Bronchial epithelial cell (primary cell): ENCODE results near the gene SLC47A1. TPM values are rescaled to one million over a fixed set of nuclear protein-coding genes. Genes with fewer than 3 reads are reported as not detected.
A peak's percentile ranks its signal among the peaks of the same experiment; 100 is the strongest.
"Not testable (repeated sequence)": the region's sequence is repeated elsewhere in the genome, so short reads cannot be mapped to it uniquely, and the experiment has no call there.

Experiments
- DNase-seq: peaks from one replicate; pipeline ENCODE4 v3.0.0-alpha.2; 2010; ENCODE audit warnings: low read depth
- FAIRE-seq: peaks from 2 replicates; lab custom pipeline; 2011; peaks lifted over from hg19 to GRCh38; lab: Jason Lieb, UNC
- H3K27me3 ChIP-seq: 2 replicates; pipeline ENCODE4 v1.5.1; 2011; ENCODE audit warnings: low read length; ENCODE audit not compliant: control insufficient read depth, insufficient read depth
- H3K36me3 ChIP-seq: 2 replicates; pipeline ENCODE4 v1.5.1; 2011; ENCODE audit warnings: low read length; ENCODE audit not compliant: control insufficient read depth, insufficient read depth
- H3K4me3 ChIP-seq: 2 replicates; pipeline ENCODE4 v1.5.1; 2011; ENCODE audit warnings: mild to moderate bottlenecking, low read depth, low read length, control low read depth
- total RNA-seq: library from RNA; depleted of rRNA; stranded (reverse); fragments of >200 nt; gene quantifications from 2 replicates; pipeline ENCODE4 v1.2.1, GENCODE V29; 2014
- TF ChIP-seq, protein P1 (sequence below): IDR thresholded peaks from 2 replicates; pipeline ENCODE4 v1.5.1; 2011; ENCODE audit warnings: mild to moderate bottlenecking, moderate library complexity, low read length, control low read depth, inconsistent platforms; ENCODE audit not compliant: insufficient read depth, severe bottlenecking

Gene SLC47A1
- total RNA-seq, 1 donor from 2014 or later: 1.6 TPM

DNA sequence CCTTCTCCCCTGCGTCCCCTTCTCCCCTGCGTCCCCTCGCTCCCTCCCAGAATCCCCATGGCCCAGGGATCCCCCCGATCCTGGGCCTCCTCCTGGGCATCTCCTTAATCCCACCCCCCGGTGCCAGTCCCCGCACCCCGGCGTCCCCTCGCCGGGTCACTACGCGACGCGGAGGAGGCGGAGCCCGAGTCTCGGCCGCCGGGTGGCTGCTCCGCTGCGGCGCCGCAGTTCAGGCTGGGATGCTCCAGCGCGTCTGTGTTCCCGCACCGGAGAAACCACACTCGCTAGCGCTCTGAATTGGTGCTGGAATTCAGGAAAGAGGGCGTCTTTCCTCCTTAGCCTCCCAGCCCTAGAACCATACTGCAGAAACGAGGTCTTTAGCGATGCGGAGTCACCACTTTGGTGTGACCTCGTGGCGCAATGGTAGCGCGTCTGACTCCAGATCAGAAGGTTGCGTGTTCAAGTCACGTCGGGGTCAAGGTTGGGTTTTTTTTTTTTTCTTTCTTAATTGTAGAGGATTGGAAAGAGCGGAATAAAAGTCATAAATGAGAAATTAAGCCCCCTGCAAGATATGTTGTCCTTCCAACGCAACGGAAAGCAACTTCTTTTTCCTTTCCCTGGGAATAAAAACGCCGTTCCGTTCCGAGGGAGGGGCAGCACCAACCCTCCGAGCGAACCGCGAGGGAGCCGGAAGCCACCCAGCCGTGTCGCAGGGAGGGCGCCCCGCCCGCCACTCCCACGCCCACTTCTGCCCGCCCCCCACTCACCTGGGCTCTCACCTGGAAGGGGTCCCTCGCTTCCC is 25.7 kb upstream of the SLC47A1 start:
- DNase-seq (peak; percentile 86), FAIRE-seq (peak; percentile 92)

DNA sequence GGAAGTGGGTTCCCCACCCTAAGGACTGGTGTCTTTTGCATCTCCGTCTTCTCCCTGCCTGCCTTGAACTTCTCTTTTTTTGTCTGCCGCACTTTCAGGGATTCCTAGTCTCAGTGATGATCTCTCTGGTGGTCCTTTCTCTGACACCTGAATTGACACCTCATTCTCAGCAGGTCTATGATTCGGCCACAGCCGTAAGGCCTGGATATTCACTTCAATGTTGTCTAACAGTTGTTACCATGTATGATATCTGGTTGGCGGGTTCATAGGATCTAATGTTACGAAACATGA is 25.1 kb upstream of the SLC47A1 start:
- TF ChIP-seq, protein P1, sequence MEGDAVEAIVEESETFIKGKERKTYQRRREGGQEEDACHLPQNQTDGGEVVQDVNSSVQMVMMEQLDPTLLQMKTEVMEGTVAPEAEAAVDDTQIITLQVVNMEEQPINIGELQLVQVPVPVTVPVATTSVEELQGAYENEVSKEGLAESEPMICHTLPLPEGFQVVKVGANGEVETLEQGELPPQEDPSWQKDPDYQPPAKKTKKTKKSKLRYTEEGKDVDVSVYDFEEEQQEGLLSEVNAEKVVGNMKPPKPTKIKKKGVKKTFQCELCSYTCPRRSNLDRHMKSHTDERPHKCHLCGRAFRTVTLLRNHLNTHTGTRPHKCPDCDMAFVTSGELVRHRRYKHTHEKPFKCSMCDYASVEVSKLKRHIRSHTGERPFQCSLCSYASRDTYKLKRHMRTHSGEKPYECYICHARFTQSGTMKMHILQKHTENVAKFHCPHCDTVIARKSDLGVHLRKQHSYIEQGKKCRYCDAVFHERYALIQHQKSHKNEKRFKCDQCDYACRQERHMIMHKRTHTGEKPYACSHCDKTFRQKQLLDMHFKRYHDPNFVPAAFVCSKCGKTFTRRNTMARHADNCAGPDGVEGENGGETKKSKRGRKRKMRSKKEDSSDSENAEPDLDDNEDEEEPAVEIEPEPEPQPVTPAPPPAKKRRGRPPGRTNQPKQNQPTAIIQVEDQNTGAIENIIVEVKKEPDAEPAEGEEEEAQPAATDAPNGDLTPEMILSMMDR: no peak
- Histone ChIP-seq H3K36me3 (no peaks in the 10 kb centered on the region), H3K27me3 (no peaks in the 10 kb centered on the region), H3K4me3 (peak overlapping the region; percentile 86)
- FAIRE-seq (no peak), DNase-seq (peak; percentile 5)

More for the DNA sequence above, 25.7 kb upstream of the SLC47A1 start:
- TF ChIP-seq, protein P1: peak; percentile 12
- peak overlapping the region; percentile 86 for H3K4me3 ChIP-seq
- no peaks in the 10 kb centered on the region for H3K27me3 ChIP-seq
- no peaks in the 10 kb centered on the region for H3K36me3 ChIP-seq

DNA sequence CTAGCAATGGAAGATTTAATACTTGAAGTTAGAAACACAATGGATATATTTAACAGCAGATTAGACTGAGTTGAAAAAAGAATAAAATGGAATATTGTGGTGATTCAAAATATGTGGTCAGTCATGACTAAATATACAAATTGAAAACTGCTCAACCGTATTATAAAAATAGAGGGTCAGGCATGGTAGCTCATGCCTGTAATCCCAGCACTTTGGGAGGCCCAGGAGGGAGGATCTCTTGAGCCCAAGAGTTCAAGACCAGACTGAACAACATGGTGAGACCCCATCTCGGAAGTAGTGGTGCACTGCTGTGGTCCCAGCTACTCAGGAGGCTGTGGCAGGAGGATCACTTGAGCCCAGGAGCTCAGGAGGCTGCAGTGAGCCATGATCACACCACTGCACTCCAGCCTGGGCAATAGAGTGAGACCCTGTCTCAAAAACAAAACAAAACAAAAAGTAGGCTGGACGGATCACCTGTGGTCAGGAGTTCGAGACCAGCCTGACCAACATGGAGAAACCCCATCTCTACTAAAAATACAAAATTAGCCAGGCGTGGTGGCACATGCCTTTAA is 24.3 kb upstream of the SLC47A1 start:
- H3K27me3 ChIP-seq, H3K36me3 ChIP-seq, FAIRE-seq, H3K4me3 ChIP-seq, DNase-seq: not testable (repeated sequence)

DNA sequence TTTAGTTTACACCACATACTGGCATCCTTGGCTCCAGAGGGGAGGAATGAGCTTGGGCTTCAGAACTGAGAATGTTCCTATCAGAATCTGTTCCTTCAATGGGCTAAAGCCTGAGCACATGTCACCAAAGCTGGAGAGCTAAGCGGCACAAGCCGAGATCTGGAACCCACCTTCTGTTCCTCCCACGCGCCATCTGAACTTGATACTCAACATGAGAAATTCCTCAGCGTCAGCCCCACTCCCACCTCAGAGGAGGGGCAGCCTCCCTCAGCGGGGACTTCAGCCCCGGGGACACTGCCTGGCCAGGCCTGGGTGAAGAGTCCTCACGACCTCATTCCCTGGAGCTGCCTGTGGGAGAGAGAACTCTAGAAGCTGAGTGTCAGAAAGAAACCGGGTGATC is 22.8 kb upstream of the SLC47A1 start:
- DNase-seq (no peak), FAIRE-seq (no peak)
- Histone ChIP-seq H3K4me3 (no peak overlapping the region), H3K36me3 (no peaks in the 10 kb centered on the region), H3K27me3 (no peaks in the 10 kb centered on the region)
- TF ChIP-seq, protein P1: no peak

DNA sequence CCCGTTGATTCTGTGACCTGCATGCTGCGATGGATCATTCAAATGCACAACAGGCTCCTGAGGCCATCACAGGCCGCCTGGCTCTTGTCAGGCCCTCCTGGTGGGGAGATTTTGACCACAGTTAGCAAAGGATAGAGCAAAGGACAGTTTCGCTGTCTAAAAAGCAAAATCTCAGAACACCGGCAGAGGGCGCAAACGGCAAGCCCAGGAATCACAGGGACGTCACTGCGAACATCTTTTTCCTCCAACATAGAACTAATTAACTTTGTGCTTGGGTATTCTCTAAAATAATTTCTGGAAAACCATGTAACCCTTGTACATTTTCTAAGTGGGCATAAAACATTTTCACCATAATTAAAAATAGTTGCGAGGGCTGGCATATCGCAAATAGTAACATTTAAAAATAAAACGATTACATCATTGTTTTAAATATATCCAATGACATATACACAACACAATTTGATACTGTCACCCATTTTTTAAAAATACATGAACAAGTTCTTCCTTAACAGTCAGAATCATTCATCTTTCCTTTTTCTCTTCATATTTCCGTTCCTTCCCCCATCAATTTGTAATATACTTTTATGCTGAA is 19.7 kb upstream of the SLC47A1 start:
- FAIRE-seq (no peak), DNase-seq (peak; percentile 40)

DNA sequence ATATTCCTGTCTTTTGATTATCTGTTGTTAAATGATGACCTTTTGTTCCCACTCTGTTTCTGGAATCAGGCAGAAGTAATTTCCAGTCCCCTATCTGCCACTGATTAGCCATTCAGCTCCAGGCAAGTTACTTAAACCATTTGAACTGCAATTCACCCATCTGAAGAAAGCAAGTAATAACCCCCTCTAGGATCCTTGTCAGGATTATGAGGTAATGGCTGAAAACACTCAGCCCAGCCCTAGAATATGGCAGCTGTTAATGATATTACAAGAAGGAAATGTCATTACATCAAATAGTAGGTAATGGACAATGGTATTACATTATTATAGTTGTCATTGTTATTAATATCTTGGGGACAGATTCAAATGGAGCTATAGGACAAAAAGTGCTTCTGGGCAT is 16.0 kb upstream of the SLC47A1 start:
- DNase-seq (no peak), FAIRE-seq (no peak)
- TF ChIP-seq, protein P1: no peak
- Histone ChIP-seq H3K4me3 (no peak overlapping the region), H3K27me3 (no peaks in the 10 kb centered on the region), H3K36me3 (no peaks in the 10 kb centered on the region)

More for the DNA sequence above, 19.7 kb upstream of the SLC47A1 start:
- H3K27me3 ChIP-seq: no peaks in the 10 kb centered on the region
- no peaks in the 10 kb centered on the region for H3K36me3 ChIP-seq
- no peak overlapping the region for H3K4me3 ChIP-seq
- TF ChIP-seq, protein P1: peak; percentile 89

DNA sequence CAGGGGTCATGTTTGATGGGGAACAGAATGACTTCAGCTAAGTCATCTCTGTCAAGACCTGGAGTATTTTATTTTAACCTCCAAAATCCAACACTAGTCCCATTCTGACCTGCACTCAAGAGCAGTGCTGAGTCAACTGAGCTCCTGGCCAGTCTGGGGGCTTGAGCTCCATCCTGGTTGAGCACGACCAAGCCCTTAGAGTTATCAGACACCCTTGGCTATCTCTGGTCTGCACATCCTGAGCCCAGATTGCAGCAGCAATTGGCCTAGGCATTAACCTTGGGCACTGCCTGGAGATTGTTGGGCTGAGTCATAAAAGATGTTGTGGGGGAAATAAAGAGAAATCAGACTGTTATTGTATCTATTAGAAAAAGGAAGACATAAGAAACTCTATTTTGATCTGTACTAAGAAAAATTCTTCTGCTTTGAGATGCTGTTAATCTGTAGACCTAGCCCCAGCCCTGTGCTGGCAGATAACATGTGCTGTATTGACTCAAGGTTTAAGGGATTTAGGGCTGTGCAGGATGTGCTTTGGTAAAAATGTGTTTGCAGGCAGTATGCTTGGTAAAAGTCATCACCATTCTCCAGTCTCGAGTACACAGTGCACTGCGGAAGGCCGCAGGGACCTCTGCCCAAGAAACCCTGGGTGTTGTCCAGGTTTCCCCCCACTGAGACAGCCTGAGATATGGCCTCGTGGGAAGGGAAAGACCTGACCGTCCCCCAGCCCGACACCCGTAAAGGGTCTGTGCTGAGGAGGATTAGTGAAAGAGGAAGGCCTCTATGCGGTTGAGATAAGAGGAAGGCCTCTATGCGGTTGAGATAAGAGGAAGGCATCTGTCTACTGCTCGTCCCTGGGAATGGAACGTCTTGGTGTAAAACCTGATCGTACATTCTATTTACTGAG is 14.0 kb upstream of the SLC47A1 start:
- DNase-seq, H3K36me3 ChIP-seq, H3K4me3 ChIP-seq, FAIRE-seq, H3K27me3 ChIP-seq: not testable (repeated sequence)
